Measurements from ENCODE around the gene SSRP1.
"Not testable (repeated sequence)": the region's sequence is repeated elsewhere in the genome, so short reads cannot be mapped to it uniquely, and the experiment has no call there.

The SSRP1 gene

GRCh38 chr11:57300785-57301184, 34.9 kb downstream of the SSRP1 start:
- DNase-seq (ENCODE audit: low read depth) = no peak

GRCh38 chr11:57299150-57299737, 36.4 kb downstream of the SSRP1 start:
- no peak for DNase-seq (ENCODE audit: low read depth)

GRCh38 chr11:57297221-57297620, 38.5 kb downstream of the SSRP1 start:
- no peak for DNase-seq (ENCODE audit: low read depth)

- DNase-seq (ENCODE audit: low read depth) = not testable (repeated sequence)
Observed at GRCh38 chr11:57296205-57296604, 39.5 kb downstream of the SSRP1 start.

- DNase-seq (ENCODE audit: low read depth) = no peak
Observed at GRCh38 chr11:57294225-57295131, 41.2 kb downstream of the SSRP1 start.

GRCh38 chr11:57290288-57290687, 45.4 kb downstream of the SSRP1 start:
- DNase-seq (ENCODE audit: low read depth) = no peak

GRCh38 chr11:57288771-57289579, 46.7 kb downstream of the SSRP1 start:
- peak; percentile 51 for DNase-seq (ENCODE audit: low read depth)

GRCh38 chr11:57287884-57288283, 47.8 kb downstream of the SSRP1 start:
- DNase-seq (ENCODE audit: low read depth) = no peak

GRCh38 chr11:57283231-57283990, 52.3 kb downstream of the SSRP1 start:
- no peak for DNase-seq (ENCODE audit: low read depth)

GRCh38 chr11:57281546-57281945, 54.1 kb downstream of the SSRP1 start:
- DNase-seq (ENCODE audit: low read depth) = not testable (repeated sequence)

GRCh38 chr11:57279116-57279515, 56.6 kb downstream of the SSRP1 start:
- DNase-seq (ENCODE audit: low read depth) = no peak

- no peak for DNase-seq (ENCODE audit: low read depth)
Observed at GRCh38 chr11:57278721-57279095, 57.0 kb downstream of the SSRP1 start.

- DNase-seq (ENCODE audit: low read depth) = peak; percentile 54
Observed at GRCh38 chr11:57277845-57278720, 57.6 kb downstream of the SSRP1 start.

GRCh38 chr11:57276971-57277675, 58.6 kb downstream of the SSRP1 start:
- DNase-seq (ENCODE audit: low read depth) = no peak

- no peak for DNase-seq (ENCODE audit: low read depth)
Observed at GRCh38 chr11:57276169-57276970, 59.3 kb downstream of the SSRP1 start.
